ENCODE results near the gene RABAC1. TPM values are rescaled to one million over a fixed set of nuclear protein-coding genes. Genes with fewer than 3 reads are reported as not detected.

Gene RABAC1
- total RNA-seq, 1 donor from 2014 or later, result 282 TPM

DNA sequence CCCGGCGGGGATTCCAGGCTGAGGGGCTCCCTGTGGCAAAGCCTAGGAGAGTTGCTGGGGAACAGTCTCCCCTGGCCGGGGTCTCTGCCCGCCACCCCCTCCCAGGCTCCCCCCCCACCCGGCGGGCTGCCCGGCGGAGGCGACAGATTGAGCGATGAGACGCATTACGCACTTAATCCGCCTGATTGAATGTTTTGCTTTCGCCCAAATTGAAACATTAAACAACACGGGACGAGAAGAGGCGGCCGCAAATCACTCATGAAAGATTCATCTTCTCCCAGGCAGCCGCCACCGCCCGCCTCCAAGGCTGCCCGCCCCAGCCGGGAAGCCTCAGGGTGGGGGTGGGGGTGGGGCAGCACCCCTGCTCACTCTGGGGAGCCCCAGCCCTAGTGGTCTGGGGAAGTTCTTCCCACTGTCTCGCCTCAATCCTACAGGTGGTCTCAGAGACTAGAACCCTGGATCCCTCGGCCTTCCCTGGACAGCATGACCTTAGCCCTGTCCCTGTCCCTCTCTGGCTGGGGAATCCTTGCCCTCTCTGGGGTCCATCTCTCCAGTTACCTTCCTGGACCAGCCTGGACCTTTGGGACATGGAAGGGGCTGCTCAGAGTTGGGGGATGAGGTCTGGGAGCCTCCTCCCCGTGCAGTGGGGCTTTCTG, 23.2 kb downstream of the RABAC1 start:
- H3K4me1 Mint-ChIP-seq (ENCODE audit: low read depth), result peaks cover 3% of the 10 kb centered on the region
- H3K9me3 Mint-ChIP-seq (ENCODE audit: low read depth), result no peaks in the 10 kb centered on the region
- H3K27me3 Mint-ChIP-seq (ENCODE audit: low read depth), result peaks cover 42% of the 10 kb centered on the region
- no peak overlapping the region for H3K27ac Mint-ChIP-seq (ENCODE audit: unreplicated experiment)
- TF ChIP-seq, protein P1, sequence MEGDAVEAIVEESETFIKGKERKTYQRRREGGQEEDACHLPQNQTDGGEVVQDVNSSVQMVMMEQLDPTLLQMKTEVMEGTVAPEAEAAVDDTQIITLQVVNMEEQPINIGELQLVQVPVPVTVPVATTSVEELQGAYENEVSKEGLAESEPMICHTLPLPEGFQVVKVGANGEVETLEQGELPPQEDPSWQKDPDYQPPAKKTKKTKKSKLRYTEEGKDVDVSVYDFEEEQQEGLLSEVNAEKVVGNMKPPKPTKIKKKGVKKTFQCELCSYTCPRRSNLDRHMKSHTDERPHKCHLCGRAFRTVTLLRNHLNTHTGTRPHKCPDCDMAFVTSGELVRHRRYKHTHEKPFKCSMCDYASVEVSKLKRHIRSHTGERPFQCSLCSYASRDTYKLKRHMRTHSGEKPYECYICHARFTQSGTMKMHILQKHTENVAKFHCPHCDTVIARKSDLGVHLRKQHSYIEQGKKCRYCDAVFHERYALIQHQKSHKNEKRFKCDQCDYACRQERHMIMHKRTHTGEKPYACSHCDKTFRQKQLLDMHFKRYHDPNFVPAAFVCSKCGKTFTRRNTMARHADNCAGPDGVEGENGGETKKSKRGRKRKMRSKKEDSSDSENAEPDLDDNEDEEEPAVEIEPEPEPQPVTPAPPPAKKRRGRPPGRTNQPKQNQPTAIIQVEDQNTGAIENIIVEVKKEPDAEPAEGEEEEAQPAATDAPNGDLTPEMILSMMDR (IDR thresholded peaks at IDR 0.05), result no peak
- H3K36me3 Mint-ChIP-seq (ENCODE audit: low read depth), result no peaks in the 10 kb centered on the region
- no peak overlapping the region for H3K4me3 Mint-ChIP-seq (ENCODE audit: unreplicated experiment)
- no peak for DNase-seq (ENCODE audit: low spot score)

DNA sequence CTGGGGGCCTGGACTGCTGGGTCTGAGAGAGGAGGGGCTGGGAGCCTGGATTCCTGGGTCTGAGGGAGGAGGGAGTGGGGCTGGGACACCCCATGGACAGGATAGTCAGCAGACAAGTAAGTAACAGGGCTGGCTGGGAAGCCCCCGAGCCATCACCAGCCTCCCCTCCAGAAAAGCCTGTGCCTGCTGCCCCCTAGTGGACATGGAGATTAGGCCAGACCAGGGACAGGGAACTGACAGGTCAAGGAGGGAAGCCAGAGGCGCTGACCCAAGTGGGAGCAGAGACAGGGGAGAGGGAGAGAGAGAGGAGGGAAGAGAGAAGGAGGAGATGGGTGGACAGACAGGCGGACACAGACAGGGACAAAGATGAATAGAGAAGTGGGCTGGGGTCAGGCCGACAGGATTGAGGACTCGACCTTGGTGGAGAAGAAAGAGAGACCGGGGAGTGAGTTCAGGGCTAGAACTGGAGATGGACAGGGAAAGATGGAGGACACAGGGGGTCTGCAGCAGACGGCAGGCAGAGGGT, 24.2 kb downstream of the RABAC1 start:
- Mint-ChIP-seq H3K27ac (ENCODE audit: unreplicated experiment) (peak overlapping the region; percentile 76), H3K27me3 (ENCODE audit: low read depth) (peaks cover 51% of the 10 kb centered on the region), H3K4me3 (ENCODE audit: unreplicated experiment) (no peak overlapping the region), H3K36me3 (ENCODE audit: low read depth) (no peaks in the 10 kb centered on the region), H3K4me1 (ENCODE audit: low read depth) (no peaks in the 10 kb centered on the region), H3K9me3 (ENCODE audit: low read depth) (no peaks in the 10 kb centered on the region)
- TF ChIP-seq, protein P1 (IDR thresholded peaks at IDR 0.05), result peak; percentile 87
- DNase-seq (ENCODE audit: low spot score), result no peak

DNA sequence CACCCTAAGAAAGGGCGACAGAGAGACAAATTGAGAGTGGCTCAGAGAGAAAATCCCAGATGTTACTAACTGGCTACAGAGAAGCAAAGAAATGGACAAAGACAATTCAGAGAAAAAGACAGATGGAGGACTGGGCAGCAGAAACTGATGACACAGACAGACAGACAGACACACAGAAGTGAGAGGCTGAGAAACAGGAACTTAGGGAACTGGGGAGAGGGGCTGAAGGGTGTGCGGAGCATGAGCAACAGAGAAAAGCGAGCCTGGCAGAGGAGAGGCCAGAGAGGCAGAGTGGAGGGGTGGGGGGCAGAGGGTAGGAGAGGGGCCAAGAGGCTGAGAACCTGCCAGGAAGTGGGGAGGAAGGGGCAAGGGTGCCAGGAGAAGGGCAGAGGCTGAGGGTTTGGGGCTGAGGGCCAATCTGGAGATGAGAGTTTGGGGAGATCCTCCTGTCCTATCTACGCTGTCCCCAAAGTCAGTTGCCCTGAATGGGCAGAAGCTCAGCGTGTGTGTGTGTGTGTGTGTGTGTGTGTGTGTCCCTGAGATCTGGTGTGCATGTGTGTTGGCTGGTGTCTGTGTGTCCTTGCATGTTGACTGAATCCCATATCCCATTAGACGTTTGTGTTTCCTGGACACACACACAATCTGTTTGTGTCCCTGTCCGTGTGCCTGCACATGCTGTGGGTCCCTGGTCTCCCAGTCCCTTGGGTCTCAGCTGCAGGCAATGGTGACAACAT, 25.3 kb downstream of the RABAC1 start:
- H3K9me3 Mint-ChIP-seq (ENCODE audit: low read depth), result no peaks in the 10 kb centered on the region
- no peak for DNase-seq (ENCODE audit: low spot score)

DNA sequence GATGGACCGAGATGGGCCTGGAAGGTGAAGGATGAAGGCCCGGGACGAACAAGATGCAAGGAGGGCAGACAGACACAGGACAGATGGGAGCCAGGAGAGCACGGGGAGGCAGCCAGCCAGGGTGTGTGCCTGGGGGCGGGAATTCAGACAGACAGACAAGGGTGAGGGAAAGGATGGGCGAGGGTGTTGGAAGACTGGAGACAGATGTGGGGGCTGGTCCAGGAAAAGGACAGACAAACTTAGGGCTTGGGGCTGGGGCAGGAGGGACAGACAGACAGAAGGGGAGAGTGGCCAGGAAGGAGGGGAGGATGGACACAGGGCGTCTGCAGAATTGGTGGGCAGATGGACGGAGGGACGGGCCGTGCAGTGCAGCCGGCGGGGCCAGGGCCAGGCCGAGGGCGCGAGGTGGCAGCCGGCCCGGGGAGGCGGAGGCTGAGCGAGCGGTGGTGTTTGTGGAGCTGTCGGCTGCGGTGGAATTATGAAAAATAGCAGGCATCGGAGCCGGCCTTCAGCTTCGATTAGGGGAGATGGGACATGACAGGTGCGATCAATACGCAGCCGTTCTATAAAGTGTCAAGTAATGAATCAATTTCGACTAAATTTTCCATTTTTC, 26.3 kb downstream of the RABAC1 start:
- Mint-ChIP-seq H3K9me3 (ENCODE audit: low read depth) (no peaks in the 10 kb centered on the region), H3K4me3 (ENCODE audit: unreplicated experiment) (no peak overlapping the region), H3K4me1 (ENCODE audit: low read depth) (peaks cover 7% of the 10 kb centered on the region), H3K27me3 (ENCODE audit: low read depth) (peaks cover 63% of the 10 kb centered on the region), H3K36me3 (ENCODE audit: low read depth) (peaks cover 3% of the 10 kb centered on the region), H3K27ac (ENCODE audit: unreplicated experiment) (no peak overlapping the region)
- DNase-seq (ENCODE audit: low spot score), result no peak
- TF ChIP-seq, protein P1 (IDR thresholded peaks at IDR 0.05), result no peak

More for the DNA sequence above, 25.3 kb downstream of the RABAC1 start:
- H3K4me3 Mint-ChIP-seq (ENCODE audit: unreplicated experiment), result no peak overlapping the region
- peaks cover 60% of the 10 kb centered on the region for H3K27me3 Mint-ChIP-seq (ENCODE audit: low read depth)
- peaks cover 4% of the 10 kb centered on the region for H3K4me1 Mint-ChIP-seq (ENCODE audit: low read depth)
- TF ChIP-seq, protein P1 (IDR thresholded peaks at IDR 0.05), result no peak
- peaks cover 3% of the 10 kb centered on the region for H3K36me3 Mint-ChIP-seq (ENCODE audit: low read depth)
- no peak overlapping the region for H3K27ac Mint-ChIP-seq (ENCODE audit: unreplicated experiment)

DNA sequence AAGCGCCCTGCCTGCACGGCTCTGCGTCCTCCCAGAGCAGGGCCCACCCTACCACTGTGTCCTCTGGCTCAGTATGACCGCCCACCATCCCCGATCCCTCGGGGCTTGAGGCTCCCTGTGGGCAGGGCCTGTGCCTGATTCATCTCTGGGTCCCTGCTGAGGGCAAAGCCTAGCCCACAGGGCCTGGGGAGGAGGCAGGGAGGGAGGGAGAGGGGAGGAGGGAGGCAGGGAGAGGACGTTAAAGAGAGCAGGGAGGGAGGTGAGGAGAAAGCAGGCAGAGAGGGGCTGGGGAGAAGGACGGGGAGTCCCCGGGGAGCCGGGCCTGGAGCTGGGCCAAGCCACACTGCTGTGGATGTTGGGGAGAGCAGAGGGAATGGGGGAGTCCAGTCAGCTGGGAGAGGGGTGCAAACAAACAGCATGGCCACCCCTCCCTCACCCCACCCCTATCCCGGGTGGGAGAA, 26.8 kb downstream of the RABAC1 start:
- TF ChIP-seq, protein P1 (IDR thresholded peaks at IDR 0.05), result no peak
- Mint-ChIP-seq H3K4me1 (ENCODE audit: low read depth) (peaks cover 7% of the 10 kb centered on the region), H3K9me3 (ENCODE audit: low read depth) (no peaks in the 10 kb centered on the region), H3K27ac (ENCODE audit: unreplicated experiment) (no peak overlapping the region), H3K27me3 (ENCODE audit: low read depth) (peaks cover 63% of the 10 kb centered on the region), H3K36me3 (ENCODE audit: low read depth) (peaks cover 3% of the 10 kb centered on the region), H3K4me3 (ENCODE audit: unreplicated experiment) (no peak overlapping the region)
- no peak for DNase-seq (ENCODE audit: low spot score)
